Prostate gland (tissue), 2 donors: ENCODE measurements around the gene ZMYND10. TPM values are rescaled to one million over a fixed set of nuclear protein-coding genes. Genes with fewer than 3 reads are reported as not detected.

Experiments used
- DNase-seq: peaks from one replicate; pipeline ENCODE4 v3.0.0-alpha.2; 2019; ENCODE audit warnings: low spot score
- H3K27ac ChIP-seq, 2 donors: fragments of 200-600 bp; sonication (generic); 2 replicates each; pipeline ENCODE4 v1.5.1; 2017 to 2019
- H3K27me3 ChIP-seq: fragments of 200-600 bp; sonication (generic); replicated peaks from 2 replicates; pipeline ENCODE4 v1.5.1; 2019; ENCODE audit not compliant: insufficient read depth
- H3K36me3 ChIP-seq, 2 donors: fragments of 200-600 bp; sonication (generic); 1 replicate in 1 of 2; 2 replicates in 1 of 2; pipeline versions ENCODE4 v1.5.1 to v1.8.1; 2017 to 2019
- H3K4me1 ChIP-seq: fragments of 200-600 bp; sonication (generic); replicated peaks from 2 replicates; pipeline ENCODE4 v1.5.1; 2019
- H3K4me3 ChIP-seq, 2 donors: fragments of 200-600 bp; sonication (generic); 2 replicates each; pipeline ENCODE4 v1.5.1; 2017 to 2019
- H3K9me3 ChIP-seq: fragments of 200-600 bp; sonication (generic); 2 replicates; pipeline ENCODE4 v1.5.1; 2017
- POLR2A ChIP-seq: fragments of 450-650 bp; IDR thresholded peaks from one replicate; pipeline ENCODE4 v1.6.1; 2016; ENCODE audit warnings: antibody characterized with exemption, mild to moderate bottlenecking
- POLR2AphosphoS5 ChIP-seq: sonication (generic); formaldehyde crosslinking; IDR thresholded peaks from one replicate; pipeline ENCODE4 v1.6.1; 2017; ENCODE audit warnings: antibody characterized with exemption
- WGBS: methylation state at CpG from one replicate; pipeline ENCODE4 v1.1.5; 2018; 5-methylcytosine and 5-hydroxymethylcytosine counted together
- intact Hi-C: fragments of 100-400 bp; cut with DNase I; formaldehyde crosslinking; loops from one replicate; pipeline ENCODE4 v1.14.2; 2022
- total RNA-seq, 2 donors: library from RNA; depleted of rRNA; stranded (reverse); fragments of >200 nt; gene quantifications; one replicate each; pipeline ENCODE4 v1.1.0, GENCODE V29; 2016
- TF ChIP-seq, protein P1 (sequence below), 4 experiments: fragments of 200-600 bp in 2 of 4; fragments of 450-650 bp in 2 of 4; sonication (generic) in 2 of 4; IDR thresholded peaks; 1 replicate in 3 of 4; 2 replicates in 1 of 4; pipeline ENCODE4 v1.5.1; 2016 to 2019; ENCODE audit warnings: antibody characterized with exemption in 4 of 4, mild to moderate bottlenecking in 2 of 4, moderate library complexity in 2 of 4

ZMYND10 gene
- total RNA-seq, 2 donors from 2014 or later, result 1.6 to 41.9 TPM

DNA sequence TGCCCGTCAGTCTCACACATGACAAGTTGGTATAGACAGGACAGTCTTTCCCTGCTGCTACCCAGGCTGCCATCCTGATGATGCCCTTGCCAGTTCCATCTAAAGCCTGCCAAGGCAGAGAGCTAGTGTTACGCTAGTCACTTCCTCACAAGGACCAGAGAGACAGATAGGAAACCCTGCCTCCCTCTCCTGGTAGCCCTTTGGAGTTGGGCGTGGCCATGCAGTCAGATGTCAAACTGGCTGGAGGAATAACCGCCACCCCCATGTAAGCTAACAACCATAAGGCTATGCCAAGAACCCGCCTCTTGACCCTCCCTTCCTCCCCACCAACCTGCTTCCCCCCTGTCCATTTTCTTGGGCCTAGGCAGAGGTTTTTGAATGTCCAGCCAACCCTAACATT, 11.0 kb upstream of the ZMYND10 start:
- H3K36me3 ChIP-seq, result no peaks in the 10 kb centered on the region
- intact Hi-C loops, result loop anchor here (5.0 to 10.0 kb wide), 2 partner anchors 256 to 1028 kb away; partner anchors contain the start of genes CISH and MANF

DNA sequence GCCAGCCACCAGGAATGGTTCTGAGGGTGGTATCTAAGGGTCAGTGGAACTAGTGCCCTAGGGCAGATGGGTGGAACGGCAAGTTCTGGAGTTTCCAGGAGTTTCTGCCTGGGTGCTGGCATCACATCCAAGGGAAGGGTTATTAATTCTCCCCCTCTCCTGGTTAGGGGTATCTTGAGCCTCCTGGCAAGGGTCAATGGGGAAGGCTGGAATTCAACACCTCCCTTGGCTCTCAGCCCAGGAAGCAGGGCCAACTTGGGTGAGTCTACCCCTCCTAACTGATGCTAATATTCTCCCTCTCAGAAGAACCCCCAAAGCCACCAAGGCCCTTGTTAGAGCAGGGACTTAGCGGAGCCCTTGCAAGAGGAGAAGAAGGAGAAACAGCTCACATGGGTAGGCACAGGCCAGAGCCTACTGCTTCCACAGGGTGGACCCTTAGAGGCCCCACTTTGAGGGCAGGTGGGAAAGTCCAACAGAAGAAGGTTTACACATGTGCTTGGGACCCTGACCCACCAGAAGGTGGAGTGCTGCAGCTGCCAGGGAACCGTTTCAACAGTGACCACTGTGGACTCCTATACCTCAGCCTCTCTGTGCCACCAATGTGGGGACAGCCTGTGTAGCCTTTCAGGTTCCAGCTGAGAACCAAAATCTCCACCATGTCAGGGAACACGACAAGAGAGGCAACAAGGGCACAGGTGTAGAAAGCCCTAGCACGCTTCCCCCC, 10.5 kb upstream of the ZMYND10 start:
- TF ChIP-seq POLR2AphosphoS5 (no peak), POLR2A (no peak)
- TF ChIP-seq, protein P1, sequence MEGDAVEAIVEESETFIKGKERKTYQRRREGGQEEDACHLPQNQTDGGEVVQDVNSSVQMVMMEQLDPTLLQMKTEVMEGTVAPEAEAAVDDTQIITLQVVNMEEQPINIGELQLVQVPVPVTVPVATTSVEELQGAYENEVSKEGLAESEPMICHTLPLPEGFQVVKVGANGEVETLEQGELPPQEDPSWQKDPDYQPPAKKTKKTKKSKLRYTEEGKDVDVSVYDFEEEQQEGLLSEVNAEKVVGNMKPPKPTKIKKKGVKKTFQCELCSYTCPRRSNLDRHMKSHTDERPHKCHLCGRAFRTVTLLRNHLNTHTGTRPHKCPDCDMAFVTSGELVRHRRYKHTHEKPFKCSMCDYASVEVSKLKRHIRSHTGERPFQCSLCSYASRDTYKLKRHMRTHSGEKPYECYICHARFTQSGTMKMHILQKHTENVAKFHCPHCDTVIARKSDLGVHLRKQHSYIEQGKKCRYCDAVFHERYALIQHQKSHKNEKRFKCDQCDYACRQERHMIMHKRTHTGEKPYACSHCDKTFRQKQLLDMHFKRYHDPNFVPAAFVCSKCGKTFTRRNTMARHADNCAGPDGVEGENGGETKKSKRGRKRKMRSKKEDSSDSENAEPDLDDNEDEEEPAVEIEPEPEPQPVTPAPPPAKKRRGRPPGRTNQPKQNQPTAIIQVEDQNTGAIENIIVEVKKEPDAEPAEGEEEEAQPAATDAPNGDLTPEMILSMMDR (IDR thresholded peaks at IDR 0.05), result no peak
- Histone ChIP-seq H3K9me3 (no peaks in the 10 kb centered on the region), H3K27ac (peak overlapping the region in 1 of 2 donors; percentile 36), H3K27me3 (no peaks in the 10 kb centered on the region), H3K4me1 (peaks cover 32% of the 10 kb centered on the region), H3K36me3 (no peaks in the 10 kb centered on the region), H3K4me3 (peak overlapping the region in 1 of 2 donors; percentile 18)
- DNase-seq, result no peak
- intact Hi-C loops, result loop anchor here (5.0 to 10.0 kb wide), 2 partner anchors 256 to 1029 kb away; partner anchors contain the start of genes CISH and MANF
- WGBS, result 44% methylated on average over 5 of the region's 5 CpGs

More for the DNA sequence above, 11.0 kb upstream of the ZMYND10 start:
- Histone ChIP-seq H3K9me3 (no peaks in the 10 kb centered on the region), H3K4me3 (peak overlapping the region in 1 of 2 donors; percentile 18), H3K27me3 (no peaks in the 10 kb centered on the region), H3K4me1 (peaks cover 27% of the 10 kb centered on the region), H3K27ac (peak overlapping the region in 1 of 2 donors; percentile 36)
- TF ChIP-seq, protein P1 (IDR thresholded peaks at IDR 0.05), result no peak
- TF ChIP-seq POLR2AphosphoS5, result no peak
- no peak for TF ChIP-seq POLR2A
- WGBS, result 42% methylated on average over 5 of the region's 5 CpGs
- DNase-seq, result no peak

DNA sequence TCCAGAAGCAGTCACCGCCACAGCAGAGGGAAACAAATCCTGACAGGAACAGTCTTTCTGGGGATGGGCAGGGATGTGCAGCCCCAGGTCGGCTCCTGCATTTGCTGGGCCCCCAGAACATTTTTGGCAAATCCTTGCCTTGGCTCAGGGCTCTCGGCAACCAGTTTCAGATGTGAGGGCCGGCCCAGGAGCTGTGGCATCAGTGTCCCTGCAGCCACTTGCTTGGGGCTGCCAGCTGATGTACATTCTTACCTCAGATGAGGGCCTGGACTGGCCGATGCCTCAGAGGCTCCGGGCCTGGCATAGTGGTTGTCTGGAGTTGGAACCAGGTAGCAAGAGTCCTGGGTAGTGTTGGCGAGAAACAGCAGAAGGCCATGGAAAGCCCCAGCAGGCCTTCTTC, 9.3 kb upstream of the ZMYND10 start:
- H3K36me3 ChIP-seq, result no peaks in the 10 kb centered on the region
- no peak overlapping the region for H3K4me3 ChIP-seq
- no peaks in the 10 kb centered on the region for H3K27me3 ChIP-seq
- no peak for DNase-seq
- H3K9me3 ChIP-seq, result no peaks in the 10 kb centered on the region
- intact Hi-C loops, result loop anchor here (5.0 to 10.0 kb wide), 2 partner anchors 257 to 1030 kb away; partner anchors contain the start of genes CISH and MANF
- TF ChIP-seq, protein P1 (IDR thresholded peaks at IDR 0.05), result no peak
- TF ChIP-seq POLR2AphosphoS5 (no peak), POLR2A (no peak)
- 87% methylated on average over 7 of the region's 7 CpGs for WGBS
- H3K4me1 ChIP-seq, result peaks cover 33% of the 10 kb centered on the region
- no peak overlapping the region for H3K27ac ChIP-seq

DNA sequence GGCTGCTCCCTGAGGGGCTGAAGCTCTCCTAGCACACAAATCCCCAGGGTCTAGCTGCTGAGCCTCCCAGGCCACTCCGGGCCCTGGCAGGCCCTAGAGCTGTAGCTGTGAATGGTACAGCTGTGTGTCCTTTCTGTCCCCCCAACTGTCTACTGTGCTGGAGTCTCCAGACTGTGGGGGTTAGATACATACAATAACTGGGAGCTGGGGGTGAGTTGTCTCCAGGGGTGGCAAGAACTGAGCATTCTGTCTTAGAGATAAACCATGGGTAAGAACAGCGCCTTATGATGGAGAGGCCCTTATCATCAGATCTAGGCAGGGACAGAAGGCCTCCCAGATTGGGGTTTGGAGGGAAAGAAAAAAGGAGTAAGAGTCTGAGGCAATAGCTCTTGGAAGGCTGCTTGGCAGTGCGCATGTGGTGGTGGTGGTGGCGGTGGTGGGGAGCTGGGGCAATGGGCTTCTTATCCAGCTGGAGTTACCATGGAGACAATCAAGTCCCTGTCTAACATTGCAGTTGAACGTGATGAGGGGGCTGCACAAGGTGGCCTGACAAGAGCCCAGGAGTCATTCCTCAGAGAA, 8.7 kb upstream of the ZMYND10 start:
- no peak for TF ChIP-seq POLR2AphosphoS5
- TF ChIP-seq, protein P1 (IDR thresholded peaks at IDR 0.05), result no peak
- no peak for TF ChIP-seq POLR2A
- H3K27ac ChIP-seq, result no peak overlapping the region
- intact Hi-C loops, result loop anchor here (10.0 kb wide), 1 partner anchor 1031 kb away; the partner anchor contains the start of gene MANF
- H3K9me3 ChIP-seq, result no peaks in the 10 kb centered on the region
- no peak overlapping the region for H3K4me3 ChIP-seq
- WGBS, result 62% methylated on average over 5 of the region's 5 CpGs
- H3K4me1 ChIP-seq, result peaks cover 38% of the 10 kb centered on the region
- H3K36me3 ChIP-seq, result no peaks in the 10 kb centered on the region
- no peak for DNase-seq
- H3K27me3 ChIP-seq, result no peaks in the 10 kb centered on the region
